ENCODE measurements around the gene GGT6. TPM values are rescaled to one million over a fixed set of nuclear protein-coding genes. Genes with fewer than 3 reads are reported as not detected.

Gene GGT6
- total and polyA plus RNA-seq, 2 of the 13 experiments (the other 11 are each of a cell fraction or from before 2014, with no cell fraction given): 0.16 to 0.80 TPM

DNA sequence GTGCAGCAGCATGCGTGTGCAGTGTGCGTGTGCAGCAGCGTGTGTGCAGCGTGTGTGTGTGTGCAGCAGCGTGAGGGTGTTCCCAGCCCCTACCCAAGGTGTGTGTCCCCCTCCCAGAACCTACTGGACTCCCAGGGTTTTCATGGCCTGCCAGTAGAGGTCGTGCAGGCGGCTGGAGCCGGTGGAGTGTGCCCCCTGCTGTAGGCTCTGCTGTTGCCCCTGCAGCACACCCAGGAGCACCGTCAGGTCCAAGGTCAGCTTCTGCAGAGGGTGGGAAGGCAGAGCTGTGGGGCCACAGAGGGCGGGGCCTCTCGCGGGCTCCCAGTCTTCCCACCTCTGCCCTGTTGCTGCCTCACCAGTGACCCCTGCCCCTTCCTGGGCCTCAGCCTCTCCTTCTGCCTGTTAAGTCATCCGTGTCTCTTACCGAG lies 20.1 kb downstream of the GGT6 start (continued):
- TF ChIP-seq, protein P1, sequence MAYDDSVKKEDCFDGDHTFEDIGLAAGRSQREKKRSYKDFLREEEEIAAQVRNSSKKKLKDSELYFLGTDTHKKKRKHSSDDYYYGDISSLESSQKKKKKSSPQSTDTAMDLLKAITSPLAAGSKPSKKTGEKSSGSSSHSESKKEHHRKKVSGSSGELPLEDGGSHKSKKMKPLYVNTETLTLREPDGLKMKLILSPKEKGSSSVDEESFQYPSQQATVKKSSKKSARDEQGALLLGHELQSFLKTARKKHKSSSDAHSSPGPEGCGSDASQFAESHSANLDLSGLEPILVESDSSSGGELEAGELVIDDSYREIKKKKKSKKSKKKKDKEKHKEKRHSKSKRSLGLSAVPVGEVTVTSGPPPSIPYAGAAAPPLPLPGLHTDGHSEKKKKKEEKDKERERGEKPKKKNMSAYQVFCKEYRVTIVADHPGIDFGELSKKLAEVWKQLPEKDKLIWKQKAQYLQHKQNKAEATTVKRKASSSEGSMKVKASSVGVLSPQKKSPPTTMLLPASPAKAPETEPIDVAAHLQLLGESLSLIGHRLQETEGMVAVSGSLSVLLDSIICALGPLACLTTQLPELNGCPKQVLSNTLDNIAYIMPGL (CRISPR knock-in tag; IDR thresholded peaks at IDR 0.05; ENCODE audit: borderline replicate concordance in 1 of 2, low read depth in 1 of 2): 0 out of 4 replicates have a peak, but pooled peaks have one; percentile 25 to 29
- TF ChIP-seq RAD21 (CRISPR knock-in tag; IDR thresholded peaks at IDR 0.05) (peak; percentile 47), HNF4A (CRISPR knock-in tag; IDR thresholded peaks at IDR 0.05) (0 out of 2 replicates have a peak, but pooled peaks have one; percentile 26), AGO2 (optimal IDR thresholded peaks at IDR 0.05; ENCODE audit: low read depth, low read length) (peak; percentile 73), PITX1 (CRISPR knock-in tag; IDR thresholded peaks at IDR 0.05) (0 out of 2 replicates have a peak, but pooled peaks have one; percentile 37), ZMYM4 (CRISPR knock-in tag; IDR thresholded peaks at IDR 0.05) (0 out of 2 replicates have a peak, but pooled peaks have one; percentile 19), SMARCC2 (IDR thresholded peaks at IDR 0.05) (no peak), HDAC1 (CRISPR knock-in tag; IDR thresholded peaks at IDR 0.05) (no peak), HNF4G (IDR thresholded peaks at IDR 0.05; ENCODE audit: borderline replicate concordance, low read depth, low read length) (0 out of 2 replicates have a peak, but pooled peaks have one; percentile 11), HNF4G (CRISPR knock-in tag; IDR thresholded peaks at IDR 0.05; ENCODE audit: borderline replicate concordance, low read depth) (no peak), ZSCAN25 (CRISPR knock-in tag; IDR thresholded peaks at IDR 0.05) (peak; percentile 93), STAG1 (CRISPR knock-in tag; IDR thresholded peaks at IDR 0.05) (peak; percentile 52), RXRA (CRISPR knock-in tag; IDR thresholded peaks at IDR 0.05) (peak; percentile 42; the same call in 1 of the 2 replicates)
- TF ChIP-seq, protein P2, sequence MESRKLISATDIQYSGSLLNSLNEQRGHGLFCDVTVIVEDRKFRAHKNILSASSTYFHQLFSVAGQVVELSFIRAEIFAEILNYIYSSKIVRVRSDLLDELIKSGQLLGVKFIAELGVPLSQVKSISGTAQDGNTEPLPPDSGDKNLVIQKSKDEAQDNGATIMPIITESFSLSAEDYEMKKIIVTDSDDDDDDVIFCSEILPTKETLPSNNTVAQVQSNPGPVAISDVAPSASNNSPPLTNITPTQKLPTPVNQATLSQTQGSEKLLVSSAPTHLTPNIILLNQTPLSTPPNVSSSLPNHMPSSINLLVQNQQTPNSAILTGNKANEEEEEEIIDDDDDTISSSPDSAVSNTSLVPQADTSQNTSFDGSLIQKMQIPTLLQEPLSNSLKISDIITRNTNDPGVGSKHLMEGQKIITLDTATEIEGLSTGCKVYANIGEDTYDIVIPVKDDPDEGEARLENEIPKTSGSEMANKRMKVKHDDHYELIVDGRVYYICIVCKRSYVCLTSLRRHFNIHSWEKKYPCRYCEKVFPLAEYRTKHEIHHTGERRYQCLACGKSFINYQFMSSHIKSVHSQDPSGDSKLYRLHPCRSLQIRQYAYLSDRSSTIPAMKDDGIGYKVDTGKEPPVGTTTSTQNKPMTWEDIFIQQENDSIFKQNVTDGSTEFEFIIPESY (CRISPR knock-in tag; IDR thresholded peaks at IDR 0.05): peak; percentile 85
- TF ChIP-seq, protein P3, sequence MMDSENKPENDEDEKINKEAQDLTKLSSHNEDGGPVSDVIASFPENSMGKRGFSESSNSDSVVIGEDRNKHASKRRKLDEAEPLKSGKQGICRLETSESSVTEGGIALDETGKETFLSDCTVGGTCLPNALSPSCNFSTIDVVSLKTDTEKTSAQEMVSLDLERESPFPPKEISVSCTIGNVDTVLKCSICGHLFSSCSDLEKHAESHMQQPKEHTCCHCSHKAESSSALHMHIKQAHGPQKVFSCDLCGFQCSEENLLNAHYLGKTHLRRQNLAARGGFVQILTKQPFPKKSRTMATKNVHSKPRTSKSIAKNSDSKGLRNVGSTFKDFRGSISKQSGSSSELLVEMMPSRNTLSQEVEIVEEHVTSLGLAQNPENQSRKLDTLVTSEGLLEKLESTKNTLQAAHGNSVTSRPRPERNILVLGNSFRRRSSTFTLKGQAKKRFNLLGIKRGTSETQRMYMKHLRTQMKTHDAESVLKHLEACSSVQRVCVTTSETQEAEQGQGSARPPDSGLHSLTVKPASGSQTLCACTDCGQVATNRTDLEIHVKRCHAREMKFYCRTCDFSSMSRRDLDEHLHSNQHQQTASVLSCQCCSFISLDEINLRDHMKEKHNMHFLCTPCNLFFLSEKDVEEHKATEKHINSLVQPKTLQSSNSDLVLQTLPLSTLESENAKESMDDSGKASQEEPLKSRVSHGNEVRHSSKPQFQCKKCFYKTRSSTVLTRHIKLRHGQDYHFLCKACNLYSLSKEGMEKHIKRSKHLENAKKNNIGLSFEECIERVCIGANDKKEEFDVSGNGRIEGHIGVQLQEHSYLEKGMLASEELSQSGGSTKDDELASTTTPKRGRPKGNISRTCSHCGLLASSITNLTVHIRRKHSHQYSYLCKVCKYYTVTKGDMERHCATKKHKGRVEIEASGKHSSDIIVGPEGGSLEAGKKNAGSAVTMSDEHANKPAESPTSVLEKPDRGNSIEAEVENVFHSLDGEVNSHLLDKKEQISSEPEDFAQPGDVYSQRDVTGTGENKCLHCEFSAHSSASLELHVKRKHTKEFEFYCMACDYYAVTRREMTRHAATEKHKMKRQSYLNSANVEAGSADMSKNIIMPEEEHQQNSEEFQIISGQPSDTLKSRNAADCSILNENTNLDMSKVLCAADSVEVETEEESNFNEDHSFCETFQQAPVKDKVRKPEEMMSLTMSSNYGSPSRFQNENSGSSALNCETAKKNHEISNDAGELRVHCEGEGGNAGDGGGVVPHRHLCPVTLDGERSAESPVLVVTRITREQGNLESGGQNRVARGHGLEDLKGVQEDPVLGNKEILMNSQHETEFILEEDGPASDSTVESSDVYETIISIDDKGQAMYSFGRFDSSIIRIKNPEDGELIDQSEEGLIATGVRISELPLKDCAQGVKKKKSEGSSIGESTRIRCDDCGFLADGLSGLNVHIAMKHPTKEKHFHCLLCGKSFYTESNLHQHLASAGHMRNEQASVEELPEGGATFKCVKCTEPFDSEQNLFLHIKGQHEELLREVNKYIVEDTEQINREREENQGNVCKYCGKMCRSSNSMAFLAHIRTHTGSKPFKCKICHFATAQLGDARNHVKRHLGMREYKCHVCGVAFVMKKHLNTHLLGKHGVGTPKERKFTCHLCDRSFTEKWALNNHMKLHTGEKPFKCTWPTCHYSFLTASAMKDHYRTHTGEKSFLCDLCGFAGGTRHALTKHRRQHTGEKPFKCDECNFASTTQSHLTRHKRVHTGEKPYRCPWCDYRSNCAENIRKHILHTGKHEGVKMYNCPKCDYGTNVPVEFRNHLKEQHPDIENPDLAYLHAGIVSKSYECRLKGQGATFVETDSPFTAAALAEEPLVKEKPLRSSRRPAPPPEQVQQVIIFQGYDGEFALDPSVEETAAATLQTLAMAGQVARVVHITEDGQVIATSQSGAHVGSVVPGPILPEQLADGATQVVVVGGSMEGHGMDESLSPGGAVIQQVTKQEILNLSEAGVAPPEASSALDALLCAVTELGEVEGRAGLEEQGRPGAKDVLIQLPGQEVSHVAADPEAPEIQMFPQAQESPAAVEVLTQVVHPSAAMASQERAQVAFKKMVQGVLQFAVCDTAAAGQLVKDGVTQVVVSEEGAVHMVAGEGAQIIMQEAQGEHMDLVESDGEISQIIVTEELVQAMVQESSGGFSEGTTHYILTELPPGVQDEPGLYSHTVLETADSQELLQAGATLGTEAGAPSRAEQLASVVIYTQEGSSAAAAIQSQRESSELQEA (CRISPR knock-in tag; IDR thresholded peaks at IDR 0.05; ENCODE audit: not compliant biosample characterization): no peak
- TF ChIP-seq, protein P4, sequence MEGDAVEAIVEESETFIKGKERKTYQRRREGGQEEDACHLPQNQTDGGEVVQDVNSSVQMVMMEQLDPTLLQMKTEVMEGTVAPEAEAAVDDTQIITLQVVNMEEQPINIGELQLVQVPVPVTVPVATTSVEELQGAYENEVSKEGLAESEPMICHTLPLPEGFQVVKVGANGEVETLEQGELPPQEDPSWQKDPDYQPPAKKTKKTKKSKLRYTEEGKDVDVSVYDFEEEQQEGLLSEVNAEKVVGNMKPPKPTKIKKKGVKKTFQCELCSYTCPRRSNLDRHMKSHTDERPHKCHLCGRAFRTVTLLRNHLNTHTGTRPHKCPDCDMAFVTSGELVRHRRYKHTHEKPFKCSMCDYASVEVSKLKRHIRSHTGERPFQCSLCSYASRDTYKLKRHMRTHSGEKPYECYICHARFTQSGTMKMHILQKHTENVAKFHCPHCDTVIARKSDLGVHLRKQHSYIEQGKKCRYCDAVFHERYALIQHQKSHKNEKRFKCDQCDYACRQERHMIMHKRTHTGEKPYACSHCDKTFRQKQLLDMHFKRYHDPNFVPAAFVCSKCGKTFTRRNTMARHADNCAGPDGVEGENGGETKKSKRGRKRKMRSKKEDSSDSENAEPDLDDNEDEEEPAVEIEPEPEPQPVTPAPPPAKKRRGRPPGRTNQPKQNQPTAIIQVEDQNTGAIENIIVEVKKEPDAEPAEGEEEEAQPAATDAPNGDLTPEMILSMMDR (CRISPR knock-in tag; IDR thresholded peaks at IDR 0.05): peak; percentile 71
